K562 (cell line): ENCODE measurements around the gene ATXN1L. TPM values are rescaled to one million over a fixed set of nuclear protein-coding genes. Genes with fewer than 3 reads are reported as not detected.

ENCODE experiments used
- CBFA2T2 ChIP-seq: fragments of 450-650 bp; conservative IDR thresholded peaks from 2 replicates; pipeline ENCODE4 v1.6.1; 2017; ENCODE audit warnings: mild to moderate bottlenecking
- CCNT2 ChIP-seq: IDR thresholded peaks from 2 replicates; pipeline ENCODE4 v1.6.1; 2011; ENCODE audit warnings: borderline replicate concordance, low read depth, mild to moderate bottlenecking, moderate library complexity, mixed read lengths, low read length; ENCODE audit not compliant: insufficient read length; ENCODE audit errors: extremely low read depth
- CREM ChIP-seq: IDR thresholded peaks from 2 replicates; pipeline ENCODE4 v1.6.1; 2014; ENCODE audit warnings: antibody characterized with exemption, low read depth
- DIDO1 ChIP-seq: fragments of 450-650 bp; IDR thresholded peaks from 2 replicates; pipeline ENCODE4 v1.6.1; 2016; ENCODE audit warnings: low read depth, missing biosample characterization, missing genetic modification characterization
- FOXA3 ChIP-seq, 2 experiments: fragments of 450-650 bp in 1 of 2; sonication (generic) in 1 of 2; formaldehyde crosslinking; IDR thresholded peaks in 1 of 2; conservative IDR thresholded peaks in 1 of 2; 2 replicates each; pipeline versions ENCODE4 v1.4.0 to v1.8.0; 2020 to 2022; ENCODE audit warnings: mild to moderate bottlenecking in 2 of 2, missing genetic modification reagents in 1 of 2
- GATA2 ChIP-seq: sonication (generic); formaldehyde crosslinking; IDR thresholded peaks from 2 replicates; pipeline ENCODE4 v1.4.0; 2020; ENCODE audit warnings: mild to moderate bottlenecking, missing genetic modification reagents
- HNRNPK ChIP-seq: fragments of 200-400 bp; formaldehyde crosslinking; IDR thresholded peaks from one replicate; pipeline ENCODE4 v1.6.1; 2018; ENCODE audit warnings: mild to moderate bottlenecking, low read depth, low read length; ENCODE audit not compliant: poor library complexity, severe bottlenecking
- KDM1A ChIP-seq, 2 experiments: fragments of 450-650 bp; IDR thresholded peaks; 2 replicates each; pipeline ENCODE4 v1.6.1; 2016; ENCODE audit warnings: mild to moderate bottlenecking in 2 of 2
- LEF1 ChIP-seq: fragments of 450-650 bp; IDR thresholded peaks from 2 replicates; pipeline ENCODE4 v1.6.1; 2016; ENCODE audit warnings: mild to moderate bottlenecking
- MAZ ChIP-seq, 2 experiments: fragments of 450-650 bp in 1 of 2; sonication (generic) in 1 of 2; formaldehyde crosslinking; IDR thresholded peaks in 1 of 2; conservative IDR thresholded peaks in 1 of 2; 2 replicates each; pipeline versions ENCODE4 v1.4.0 to v1.5.0; 2020; ENCODE audit warnings: mild to moderate bottlenecking in 1 of 2, missing genetic modification reagents in 1 of 2
- MNT ChIP-seq, 2 experiments: fragments of 450-650 bp; conservative IDR thresholded peaks; 2 replicates each; pipeline ENCODE4 v1.6.1; 2017; ENCODE audit warnings: mild to moderate bottlenecking in 2 of 2, moderate library complexity in 2 of 2
- MYC ChIP-seq, 2 experiments: fragments of 250-450 bp in 1 of 2; sonication (Bioruptor Pico) in 1 of 2; IDR thresholded peaks; 2 replicates each; pipeline versions ENCODE4 v1.5.1 to v1.6.1; 2012 to 2021; ENCODE audit warnings: low read depth in 2 of 2, borderline replicate concordance in 1 of 2, improper control_type of control experiment in 1 of 2, low read length in 1 of 2, mild to moderate bottlenecking in 1 of 2, moderate library complexity in 1 of 2
- POLR2AphosphoS5 ChIP-seq: IDR thresholded peaks from 2 replicates; pipeline ENCODE4 v1.6.1; 2011; ENCODE audit warnings: mild to moderate bottlenecking, low read depth, low read length, moderate library complexity; ENCODE audit not compliant: control insufficient read depth, insufficient read depth
- RBFOX2 ChIP-seq: fragments of 200-400 bp; formaldehyde crosslinking; IDR thresholded peaks from 2 replicates; pipeline ENCODE4 v1.6.1; 2017; ENCODE audit warnings: low read depth, mild to moderate bottlenecking, low read length, moderate library complexity
- TBL1XR1 ChIP-seq, 2 experiments: IDR thresholded peaks; 2 replicates each; pipeline ENCODE4 v1.6.1; 2012; ENCODE audit warnings: improper control_type of control experiment in 2 of 2, low read length in 2 of 2, mild to moderate bottlenecking in 1 of 2
- ZBTB49 ChIP-seq: sonication (generic); formaldehyde crosslinking; IDR thresholded peaks from 2 replicates; pipeline ENCODE4 v1.8.0; 2022; ENCODE audit warnings: missing genetic modification reagents, mild to moderate bottlenecking, borderline replicate concordance
- ZBTB7A ChIP-seq: IDR thresholded peaks from 2 replicates; pipeline ENCODE4 v1.6.1; 2011; ENCODE audit warnings: low read depth, mild to moderate bottlenecking, low read length, moderate library complexity, borderline replicate concordance; ENCODE audit not compliant: control insufficient read depth
- ZNF23 ChIP-seq: fragments of 250-450 bp; sonication (Bioruptor Pico); IDR thresholded peaks from 2 replicates; pipeline ENCODE4 v1.4.0; 2020; ENCODE audit warnings: mild to moderate bottlenecking
- ZNF263 ChIP-seq: sonication (generic); formaldehyde crosslinking; IDR thresholded peaks from 2 replicates; pipeline ENCODE4 v1.8.0; 2022; ENCODE audit warnings: mild to moderate bottlenecking, missing genetic modification reagents, borderline replicate concordance
- ZNF274 ChIP-seq: IDR thresholded peaks from 2 replicates; pipeline ENCODE4 v1.6.1; 2011; ENCODE audit warnings: low read depth, mild to moderate bottlenecking, low read length, moderate library complexity, borderline replicate concordance
- polyA plus RNA-seq, 8 experiments: library from polyadenylated mRNA; depleted of rRNA in 4 of 8; stranded (reverse) in 5 of 8; unstranded in 3 of 8; fragments of >200 nt; fragmentation: Nextera tagmentation in 2 of 8; fragmentation: Illumina TruSeq in 1 of 8; extraction: Ambion mirVana in 2 of 8; extraction: Trizol in 1 of 8; gene quantifications; 2 replicates each; pipeline versions ENCODE4 v1.2.1 to v1.2.3, GENCODE V29; 2011 to 2014; ENCODE audit warnings: inconsistent platforms in 1 of 8, missing spikeins in 1 of 8
- total RNA-seq, 7 experiments: library from RNA; depleted of rRNA in 6 of 7; stranded (reverse); fragments of >200 nt in 6 of 7; fragmentation: Illumina TruSeq in 2 of 7; extraction: Trizol in 2 of 7; gene quantifications; 2 replicates each; pipeline versions ENCODE4 v1.2.1 to v1.2.3, GENCODE V29; 2011 to 2021; ENCODE audit warnings: low replicate concordance in 1 of 7

The ATXN1L gene
- total and polyA plus RNA-seq, 9 of the 15 experiments (the other 6 are each of a cell fraction or from before 2014, with no cell fraction given): 1.4 to 11.3 (median 9.3) TPM

GRCh38 chr16:71837150-71837549 lies 8.6 kb upstream of the ATXN1L start (continued):
- TF ChIP-seq KDM1A (IDR thresholded peaks at IDR 0.05) (0 out of 4 replicates have a peak, but pooled peaks of 1 of the 2 experiments have one; percentile 24), POLR2AphosphoS5 (peak; percentile 57; the same call in 1 of the 2 replicates), CREM (peak; percentile 34; the same call in 1 of the 2 replicates), CCNT2 (no peak), ZBTB7A (no peak), GATA2 (CRISPR knock-in tag) (peak; percentile 54; the same call in 1 of the 2 replicates), MNT (conservative IDR thresholded peaks at IDR 0.05) (0 out of 4 replicates have a peak, but pooled peaks of 1 of the 2 experiments have one; percentile 36), CBFA2T2 (peak; percentile 74), LEF1 (peak; percentile 58; the same call in 1 of the 2 replicates), ZNF263 (no peak), ZNF23 (CRISPR knock-in tag) (no peak), MAZ (CRISPR knock-in tag; conservative IDR thresholded peaks at IDR 0.05 in 1 of 2, IDR thresholded peaks at IDR 0.05 in 1 of 2) (0 out of 4 replicates have a peak, but pooled peaks of 1 of the 2 experiments have one; percentile 28), MYC (IDR thresholded peaks at IDR 0.05; ENCODE audit: low read depth, low read length) (peak; percentile 19; the same call in 1 of the 2 replicates), MYC (CRISPR knock-in tag; IDR thresholded peaks at IDR 0.05; ENCODE audit: borderline replicate concordance, low read depth) (no peak), FOXA3 (CRISPR knock-in tag; conservative IDR thresholded peaks at IDR 0.05 in 1 of 2, IDR thresholded peaks at IDR 0.05 in 1 of 2) (peak in 1 of 2 experiments; percentile 38; a peak in 1 of 4 replicates), RBFOX2 (no peak), TBL1XR1 (IDR thresholded peaks at IDR 0.05; ENCODE audit: low read length in 2 of 2) (no peak), ZBTB49 (CRISPR knock-in tag) (no peak), HNRNPK (no peak), DIDO1 (no peak), ZNF274 (no peak)
